Measurements from ENCODE around the gene GATA5.

The GATA5 gene

GRCh38 chr20:62452475-62453095, 23.2 kb downstream of the GATA5 start:
- no peak for DNase-seq

- DNase-seq, result no peak
Observed at GRCh38 chr20:62451970-62452369, 23.8 kb downstream of the GATA5 start.

- no peak for DNase-seq
Observed at GRCh38 chr20:62451156-62451767, 24.5 kb downstream of the GATA5 start.

GRCh38 chr20:62449951-62450691, 25.7 kb downstream of the GATA5 start:
- no peak for DNase-seq

- DNase-seq, result no peak
Observed at GRCh38 chr20:62448788-62449187, 27.0 kb downstream of the GATA5 start.

GRCh38 chr20:62448038-62448437, 27.8 kb downstream of the GATA5 start:
- DNase-seq, result no peak

- DNase-seq, result no peak
Observed at GRCh38 chr20:62446888-62447869, 28.6 kb downstream of the GATA5 start.

GRCh38 chr20:62446481-62446880, 29.3 kb downstream of the GATA5 start:
- DNase-seq, result no peak

- no peak for DNase-seq
Observed at GRCh38 chr20:62445553-62446340, 30.0 kb downstream of the GATA5 start.

GRCh38 chr20:62444286-62444685, 31.5 kb downstream of the GATA5 start:
- no peak for DNase-seq

GRCh38 chr20:62441987-62442539, 33.7 kb downstream of the GATA5 start:
- no peak for DNase-seq

GRCh38 chr20:62439218-62439617, 36.6 kb downstream of the GATA5 start:
- no peak for DNase-seq

- DNase-seq, result no peak
Observed at GRCh38 chr20:62437927-62438326, 37.9 kb downstream of the GATA5 start.

- no peak for DNase-seq
Observed at GRCh38 chr20:62437496-62437895, 38.3 kb downstream of the GATA5 start.

- no peak for DNase-seq
Observed at GRCh38 chr20:62436692-62437091, 39.1 kb downstream of the GATA5 start.

GRCh38 chr20:62433658-62434497, 41.9 kb downstream of the GATA5 start:
- peak; percentile 16 for DNase-seq

GRCh38 chr20:62430866-62431447, 44.8 kb downstream of the GATA5 start:
- no peak for DNase-seq

- no peak for DNase-seq
Observed at GRCh38 chr20:62430311-62430853, 45.4 kb downstream of the GATA5 start.

- DNase-seq, result no peak
Observed at GRCh38 chr20:62429455-62430310, 46.1 kb downstream of the GATA5 start.

All from midbrain (tissue), 1 donor.